Prostate gland (tissue), 2 donors: ENCODE measurements around the gene ABCC2. TPM values are rescaled to one million over a fixed set of nuclear protein-coding genes. Genes with fewer than 3 reads are reported as not detected.

Experiments
- DNase-seq: peaks from one replicate; pipeline ENCODE4 v3.0.0-alpha.2; 2019; ENCODE audit warnings: low spot score
- H3K27ac ChIP-seq, 2 donors: fragments of 200-600 bp; sonication (generic); 2 replicates each; pipeline ENCODE4 v1.5.1; 2017 to 2019
- H3K27me3 ChIP-seq: fragments of 200-600 bp; sonication (generic); replicated peaks from 2 replicates; pipeline ENCODE4 v1.5.1; 2019; ENCODE audit not compliant: insufficient read depth
- H3K36me3 ChIP-seq, 2 donors: fragments of 200-600 bp; sonication (generic); 1 replicate in 1 of 2; 2 replicates in 1 of 2; pipeline versions ENCODE4 v1.5.1 to v1.8.1; 2017 to 2019
- H3K4me1 ChIP-seq: fragments of 200-600 bp; sonication (generic); replicated peaks from 2 replicates; pipeline ENCODE4 v1.5.1; 2019
- H3K4me3 ChIP-seq, 2 donors: fragments of 200-600 bp; sonication (generic); 2 replicates each; pipeline ENCODE4 v1.5.1; 2017 to 2019
- H3K9me3 ChIP-seq: fragments of 200-600 bp; sonication (generic); 2 replicates; pipeline ENCODE4 v1.5.1; 2017
- CTCF ChIP-seq, 4 experiments: fragments of 200-600 bp in 2 of 4; fragments of 450-650 bp in 2 of 4; sonication (generic) in 2 of 4; IDR thresholded peaks; 1 replicate in 3 of 4; 2 replicates in 1 of 4; pipeline ENCODE4 v1.5.1; 2016 to 2019; ENCODE audit warnings: antibody characterized with exemption in 4 of 4, mild to moderate bottlenecking in 2 of 4, moderate library complexity in 2 of 4
- POLR2A ChIP-seq: fragments of 450-650 bp; IDR thresholded peaks from one replicate; pipeline ENCODE4 v1.6.1; 2016; ENCODE audit warnings: antibody characterized with exemption, mild to moderate bottlenecking
- POLR2AphosphoS5 ChIP-seq: sonication (generic); formaldehyde crosslinking; IDR thresholded peaks from one replicate; pipeline ENCODE4 v1.6.1; 2017; ENCODE audit warnings: antibody characterized with exemption
- WGBS: methylation state at CpG from one replicate; pipeline ENCODE4 v1.1.5; 2018; 5-methylcytosine and 5-hydroxymethylcytosine counted together
- intact Hi-C: fragments of 100-400 bp; cut with DNase I; formaldehyde crosslinking; loops from one replicate; pipeline ENCODE4 v1.14.2; 2022
- total RNA-seq, 2 donors: library from RNA; depleted of rRNA; stranded (reverse); fragments of >200 nt; gene quantifications; one replicate each; pipeline ENCODE4 v1.1.0, GENCODE V29; 2016

ABCC2 gene
- total RNA-seq, 2 donors from 2014 or later = 0.14 to 0.74 TPM

DNA sequence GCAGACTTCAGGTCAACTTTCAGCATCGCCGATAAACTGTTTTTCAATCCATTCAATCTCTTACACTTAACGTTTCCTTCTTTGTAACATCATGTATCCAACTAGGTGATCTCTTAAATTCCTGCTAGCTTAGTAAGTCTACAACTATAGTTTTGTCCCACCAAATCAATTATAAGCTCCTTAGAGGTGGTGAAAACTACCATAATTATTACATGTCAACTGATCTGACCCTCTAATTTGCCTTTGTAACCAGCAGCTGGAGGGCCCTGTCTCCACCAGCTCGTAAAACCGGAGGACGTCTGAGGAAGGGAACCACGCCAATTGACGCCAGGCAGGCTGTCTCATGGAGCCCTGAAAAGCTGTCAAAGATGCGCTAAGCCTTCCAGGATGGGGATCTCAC is 113.4 kb downstream of the ABCC2 start:
- intact Hi-C loops = no loop called here
- Histone ChIP-seq H3K4me3 (no peak overlapping the region), H3K4me1 (no peaks in the 10 kb centered on the region), H3K36me3 (no peaks in the 10 kb centered on the region), H3K27me3 (no peaks in the 10 kb centered on the region), H3K9me3 (no peaks in the 10 kb centered on the region), H3K27ac (no peak overlapping the region)
- WGBS = 64% methylated on average over 9 of the region's 9 CpGs
- TF ChIP-seq POLR2A (no peak), POLR2AphosphoS5 (no peak), CTCF (IDR thresholded peaks at IDR 0.05) (no peak)
- no peak for DNase-seq

Other genes starting within 250 kb of the ABCC2 start
- gene NKX2-3, start 249.7 kb upstream of the ABCC2 start, total RNA-seq = not detected
- gene SLC25A28, start 162.2 kb upstream of the ABCC2 start, total RNA-seq = 10 to 100 TPM; 16.0 to 50.6 TPM
- gene ENTPD7, start 123.1 kb upstream of the ABCC2 start, total RNA-seq = 10 to 100 TPM in 1 of 2 donors, 1 to 10 TPM in 1; 8.1 to 17.4 TPM
- 10 to 100 TPM; 36.5 to 41.2 TPM for gene COX15, start 50.5 kb upstream of the ABCC2 start, total RNA-seq
- 10 to 100 TPM; 18.4 to 27.3 TPM for gene CUTC, start 50.4 kb upstream of the ABCC2 start, total RNA-seq
- gene DNMBP, start 227.3 kb downstream of the ABCC2 start, total RNA-seq = 10 to 100 TPM; 15.5 to 27.9 TPM